Hepatocyte (in vitro differentiated cells): ENCODE data around the gene PVALEF. TPM values are rescaled to one million over a fixed set of nuclear protein-coding genes. Genes with fewer than 3 reads are reported as not detected.

Source experiments
- DNase-seq: peaks from one replicate; pipeline ENCODE4 v3.0.0-alpha.2; 2016; ENCODE audit warnings: low spot score
- H2AFZ ChIP-seq: fragments of 200-600 bp; sonication (generic); 2 replicates; pipeline ENCODE4 v1.6.0; 2016; ENCODE audit warnings: antibody characterized with exemption, mild to moderate bottlenecking
- H3K27ac ChIP-seq: fragments of 200-600 bp; sonication (generic); 2 replicates; pipeline ENCODE4 v1.5.1; 2016; ENCODE audit warnings: mild to moderate bottlenecking
- H3K27me3 ChIP-seq: fragments of 200-600 bp; sonication (generic); 2 replicates; pipeline ENCODE4 v1.6.1; 2016
- H3K36me3 ChIP-seq: fragments of 200-600 bp; sonication (generic); replicated peaks from 2 replicates; pipeline ENCODE4 v1.5.1; 2016; ENCODE audit warnings: low read depth; ENCODE audit not compliant: insufficient read depth
- H3K4me1 ChIP-seq: fragments of 200-600 bp; sonication (generic); 2 replicates; pipeline ENCODE4 v1.5.1; 2016; ENCODE audit warnings: mild to moderate bottlenecking, moderate library complexity; ENCODE audit not compliant: insufficient read depth
- H3K4me2 ChIP-seq: fragments of 200-600 bp; sonication (generic); 2 replicates; pipeline ENCODE4 v1.6.0; 2016
- H3K4me3 ChIP-seq: fragments of 200-600 bp; sonication (generic); 2 replicates; pipeline ENCODE4 v1.5.1; 2016; ENCODE audit warnings: mild to moderate bottlenecking
- H3K79me2 ChIP-seq: fragments of 200-600 bp; sonication (generic); 2 replicates; pipeline ENCODE4 v1.6.0; 2017; ENCODE audit warnings: mild to moderate bottlenecking
- H3K9me2 ChIP-seq: fragments of 200-600 bp; sonication (generic); replicated peaks from 2 replicates; pipeline ENCODE4 v1.6.0; 2017; ENCODE audit warnings: mild to moderate bottlenecking; ENCODE audit not compliant: insufficient read depth
- H3K9me3 ChIP-seq: fragments of 200-600 bp; sonication (generic); 2 replicates; pipeline ENCODE4 v1.5.1; 2016; ENCODE audit warnings: low read depth, mild to moderate bottlenecking
- H4K20me1 ChIP-seq: fragments of 200-600 bp; sonication (generic); 2 replicates; pipeline ENCODE4 v1.6.0; 2016; ENCODE audit warnings: mild to moderate bottlenecking; ENCODE audit not compliant: insufficient read depth, poor library complexity, severe bottlenecking
- EZH2 ChIP-seq: fragments of 200-600 bp; sonication (generic); IDR thresholded peaks from 2 replicates; pipeline ENCODE4 v1.6.1; 2016; ENCODE audit warnings: antibody characterized with exemption, mild to moderate bottlenecking, borderline replicate concordance
- EZH2phosphoT487 ChIP-seq: fragments of 200-600 bp; sonication (generic); IDR thresholded peaks from one replicate; pipeline ENCODE4 v1.6.1; 2018; ENCODE audit warnings: antibody characterized with exemption, mild to moderate bottlenecking, low read depth, moderate library complexity; ENCODE audit not compliant: unreplicated experiment, severe bottlenecking
- WGBS: methylation state at CpG from one replicate; pipeline ENCODE4 v1.1.6; 2016; ENCODE audit warnings: low lambda C conversion rate; ENCODE audit errors: missing lambda C conversion rate; 5-methylcytosine and 5-hydroxymethylcytosine counted together
- polyA plus RNA-seq: library from polyadenylated mRNA; unstranded; fragments of >200 nt; fragmentation: Nextera tagmentation; extraction: Ambion mirVana; gene quantifications from 2 replicates; pipeline ENCODE4 v1.2.1, GENCODE V29; 2016
- total RNA-seq: library from RNA; depleted of rRNA; stranded (reverse); fragments of >200 nt; gene quantifications from 2 replicates; pipeline ENCODE4 v1.2.3, GENCODE V29; 2014
- TF ChIP-seq, protein P1 (sequence below): fragments of 200-600 bp; sonication (generic); IDR thresholded peaks from 2 replicates; pipeline ENCODE4 v1.5.1; 2016; ENCODE audit warnings: antibody characterized with exemption, mild to moderate bottlenecking; ENCODE audit not compliant: poor library complexity

PVALEF gene
- not detected in 2 replicates for total RNA-seq
- 0.15 TPM in 1 of 2 replicates, not detected in the other for polyA plus RNA-seq

DNA sequence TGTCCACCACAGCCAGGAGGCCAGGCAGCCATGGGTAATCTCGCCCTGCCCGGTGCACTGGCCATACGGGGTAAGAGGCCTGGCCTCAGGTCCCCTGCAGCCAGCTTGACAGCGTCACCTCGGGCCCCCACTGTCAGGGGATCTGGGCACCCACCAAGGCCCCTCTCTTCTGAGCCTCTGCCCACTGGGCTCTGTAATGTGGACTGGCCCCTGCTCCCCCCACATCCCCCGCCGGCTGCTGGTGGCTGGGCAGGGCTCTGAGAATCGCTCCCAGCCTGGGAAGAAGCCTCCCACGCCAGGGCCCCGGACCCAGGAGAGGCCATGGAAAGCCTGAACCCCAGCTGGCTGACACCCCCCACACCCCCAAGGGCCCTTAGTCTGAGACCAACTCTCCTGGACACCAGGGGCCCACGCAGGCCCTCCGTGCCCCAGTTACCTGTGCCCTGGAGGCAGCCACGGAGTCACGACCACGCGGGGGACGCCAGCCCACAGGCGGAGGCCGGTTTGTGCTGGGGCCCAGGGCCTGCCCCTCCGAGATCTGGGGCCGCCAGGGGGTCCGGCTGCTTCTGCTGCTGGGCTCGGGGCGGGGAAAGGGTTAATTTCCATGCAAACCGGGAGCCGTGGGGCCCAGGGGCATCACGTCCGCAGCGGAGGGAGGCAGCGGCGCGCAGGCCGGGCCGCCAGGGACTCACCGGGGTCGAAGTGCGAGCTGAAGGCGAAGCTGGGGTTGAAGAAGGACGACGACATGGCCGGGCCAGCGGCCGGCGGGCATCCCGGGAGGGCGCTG lies at the start of gene PVALEF:
PVALEF (plus strand) TSS at position 262 of the 787 bp plus-strand sequence. CDS start 15,720 bp downstream, outside the sequence.
- peak; percentile 75 for DNase-seq
- peak within 1 kb of the TSS; percentile 81 for H2AFZ ChIP-seq
- peak within 1 kb of the TSS; percentile 94 for H3K4me2 ChIP-seq
- no peaks in the 10 kb centered on the region for H3K9me2 ChIP-seq
- H3K36me3 ChIP-seq, result no peaks in the 10 kb centered on the region
- H3K27me3 ChIP-seq, result no peaks in the 10 kb centered on the region
- H4K20me1 ChIP-seq, result no peaks in the 10 kb centered on the region
- H3K4me3 ChIP-seq, result peak within 1 kb of the TSS; percentile 30
- TF ChIP-seq, protein P1, sequence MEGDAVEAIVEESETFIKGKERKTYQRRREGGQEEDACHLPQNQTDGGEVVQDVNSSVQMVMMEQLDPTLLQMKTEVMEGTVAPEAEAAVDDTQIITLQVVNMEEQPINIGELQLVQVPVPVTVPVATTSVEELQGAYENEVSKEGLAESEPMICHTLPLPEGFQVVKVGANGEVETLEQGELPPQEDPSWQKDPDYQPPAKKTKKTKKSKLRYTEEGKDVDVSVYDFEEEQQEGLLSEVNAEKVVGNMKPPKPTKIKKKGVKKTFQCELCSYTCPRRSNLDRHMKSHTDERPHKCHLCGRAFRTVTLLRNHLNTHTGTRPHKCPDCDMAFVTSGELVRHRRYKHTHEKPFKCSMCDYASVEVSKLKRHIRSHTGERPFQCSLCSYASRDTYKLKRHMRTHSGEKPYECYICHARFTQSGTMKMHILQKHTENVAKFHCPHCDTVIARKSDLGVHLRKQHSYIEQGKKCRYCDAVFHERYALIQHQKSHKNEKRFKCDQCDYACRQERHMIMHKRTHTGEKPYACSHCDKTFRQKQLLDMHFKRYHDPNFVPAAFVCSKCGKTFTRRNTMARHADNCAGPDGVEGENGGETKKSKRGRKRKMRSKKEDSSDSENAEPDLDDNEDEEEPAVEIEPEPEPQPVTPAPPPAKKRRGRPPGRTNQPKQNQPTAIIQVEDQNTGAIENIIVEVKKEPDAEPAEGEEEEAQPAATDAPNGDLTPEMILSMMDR, result no peak
- TF ChIP-seq EZH2phosphoT487 (no peak), EZH2 (no peak)
- 28% methylated on average over 42 of the region's 46 CpGs for WGBS
- peaks cover 20% of the 10 kb centered on the region for H3K4me1 ChIP-seq
- H3K79me2 ChIP-seq, result peaks cover 2% of the 10 kb centered on the region
- peak within 1 kb of the TSS; percentile 79 for H3K27ac ChIP-seq
- H3K9me3 ChIP-seq, result no peaks in the 10 kb centered on the region

DNA sequence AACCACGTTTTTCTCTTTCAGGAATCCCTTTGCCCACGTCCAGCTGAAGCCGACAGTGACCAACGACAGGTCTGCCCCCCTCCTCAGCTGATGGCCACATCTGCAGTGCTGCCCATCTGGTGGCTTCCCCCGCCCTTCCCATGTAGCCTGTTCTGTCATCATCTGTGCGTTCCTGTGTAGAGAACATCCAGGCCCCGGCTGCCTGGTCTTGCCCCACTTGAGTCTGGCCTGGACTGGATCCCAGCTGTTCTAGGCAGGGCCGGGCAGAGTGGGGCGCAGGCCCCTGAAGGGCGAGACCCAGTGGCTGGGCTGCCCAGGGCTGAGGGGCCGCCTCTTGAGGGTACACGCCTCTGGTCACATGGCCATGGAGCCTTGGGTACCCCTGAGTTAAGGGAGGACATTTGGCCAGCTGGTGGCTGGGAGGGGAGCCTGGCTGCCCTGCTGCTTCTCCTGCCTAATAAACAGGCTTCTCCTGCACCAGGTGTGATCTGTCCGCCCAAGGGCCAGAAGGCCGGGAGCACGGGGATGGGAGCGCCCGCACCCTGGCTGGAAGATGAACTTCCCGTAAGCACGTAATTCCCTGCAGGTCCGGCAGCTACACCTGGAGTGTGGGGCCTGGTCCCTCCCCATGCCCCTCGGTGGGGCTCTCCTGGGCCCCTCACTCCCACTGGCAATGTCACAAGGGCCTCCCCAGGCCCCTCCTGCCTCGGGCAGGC lies 49.4 kb upstream of the PVALEF start:
- Histone ChIP-seq H4K20me1 (no peaks in the 10 kb centered on the region), H3K9me3 (no peaks in the 10 kb centered on the region), H3K4me1 (no peaks in the 10 kb centered on the region), H3K27ac (no peak overlapping the region), H2AFZ (no peak overlapping the region), H3K27me3 (no peaks in the 10 kb centered on the region), H3K4me2 (no peak overlapping the region), H3K4me3 (no peak overlapping the region), H3K79me2 (no peaks in the 10 kb centered on the region), H3K9me2 (no peaks in the 10 kb centered on the region), H3K36me3 (no peaks in the 10 kb centered on the region)
- no peak for DNase-seq
- WGBS, result 83% methylated on average over 22 of the region's 22 CpGs
- TF ChIP-seq, protein P1, result no peak
- TF ChIP-seq EZH2phosphoT487 (no peak), EZH2 (no peak)

DNA sequence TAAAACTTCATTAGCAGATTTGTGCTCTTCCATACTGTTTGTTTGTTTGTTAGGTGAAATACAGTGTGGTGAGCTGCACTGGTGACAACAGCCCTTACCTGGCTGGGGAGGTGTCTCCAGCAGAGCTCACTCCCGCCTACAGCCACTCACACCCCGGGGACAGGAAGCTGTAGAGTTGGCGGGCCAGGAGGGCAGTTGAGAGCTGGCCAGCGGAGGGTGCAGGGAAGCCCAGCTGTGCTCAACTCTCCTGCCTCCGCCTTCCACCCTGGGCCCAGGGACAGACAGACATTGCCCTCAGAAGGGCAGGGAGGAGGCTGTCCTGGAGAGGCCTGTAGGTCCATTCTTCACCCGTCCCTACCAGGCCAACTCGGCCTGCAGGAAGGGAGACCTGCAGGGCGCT lies 48.6 kb upstream of the PVALEF start:
- 91% methylated on average over 8 of the region's 8 CpGs for WGBS

More for the DNA sequence above, 48.6 kb upstream of the PVALEF start:
- Histone ChIP-seq H3K27ac (no peak overlapping the region), H3K4me1 (no peaks in the 10 kb centered on the region), H3K4me2 (no peak overlapping the region), H3K79me2 (no peaks in the 10 kb centered on the region), H3K4me3 (no peak overlapping the region), H4K20me1 (no peaks in the 10 kb centered on the region), H2AFZ (no peak overlapping the region), H3K36me3 (no peaks in the 10 kb centered on the region), H3K9me2 (no peaks in the 10 kb centered on the region), H3K27me3 (no peaks in the 10 kb centered on the region), H3K9me3 (no peaks in the 10 kb centered on the region)
- no peak for TF ChIP-seq EZH2
- no peak for TF ChIP-seq EZH2phosphoT487
- TF ChIP-seq, protein P1, result no peak
- DNase-seq, result no peak
